Subcutaneous abdominal adipose tissue (tissue), 5 donors: Measurements from ENCODE around the gene NAGPA.

Source experiments
- H3K27ac ChIP-seq: one replicate; pipeline ENCODE4 v1.7.0; 2013; ENCODE audit warnings: low read depth, mild to moderate bottlenecking, inconsistent platforms, low read length, moderate library complexity
- H3K27me3 ChIP-seq, 5 donors: one replicate each; pipeline ENCODE4 v1.7.0; 2013; ENCODE audit warnings: low read length in 5 of 5, inconsistent platforms in 1 of 5; ENCODE audit not compliant: control insufficient read depth in 5 of 5, insufficient read depth in 4 of 5
- H3K36me3 ChIP-seq, 5 donors: one replicate each; pipeline ENCODE4 v1.7.0; 2013; ENCODE audit warnings: low read length in 5 of 5; ENCODE audit not compliant: control insufficient read depth in 5 of 5, insufficient read depth in 5 of 5
- H3K4me1 ChIP-seq, 5 donors: one replicate each; pipeline ENCODE4 v1.7.0; 2013; ENCODE audit warnings: low read length in 5 of 5, mild to moderate bottlenecking in 3 of 5, moderate library complexity in 1 of 5; ENCODE audit not compliant: control insufficient read depth in 5 of 5, insufficient read depth in 5 of 5
- H3K4me3 ChIP-seq, 5 donors: one replicate each; pipeline ENCODE4 v1.7.0; 2013; ENCODE audit warnings: low read length in 5 of 5, low read depth in 1 of 5
- H3K9ac ChIP-seq, 5 donors: one replicate each; pipeline ENCODE4 v1.7.0; 2013; ENCODE audit warnings: low read length in 5 of 5, mild to moderate bottlenecking in 4 of 5, moderate library complexity in 3 of 5
- H3K9me3 ChIP-seq, 5 donors: one replicate each; pipeline ENCODE4 v1.7.0; 2013; ENCODE audit warnings: low read length in 5 of 5; ENCODE audit not compliant: control insufficient read depth in 5 of 5
- donor health status: healthy.
- donor health status: healthy.
- donor health status: healthy.
- donor health status: healthy.
- donor health status: healthy.

Gene NAGPA

GRCh38 chr16:5006348-5007193 is 27.2 kb downstream of the NAGPA start:
- Histone ChIP-seq H3K4me3 (no peak overlapping the region), H3K36me3 (no peaks in the 10 kb centered on the region), H3K9me3 (no peaks in the 10 kb centered on the region), H3K4me1 (no peaks in the 10 kb centered on the region), H3K9ac (no peak overlapping the region), H3K27me3 (peaks cover 0 to 12% (median 8%) of the 10 kb centered on the region in 5 donors), H3K27ac (no peak overlapping the region)

- Histone ChIP-seq H3K27ac (no peak overlapping the region), H3K9ac (no peak overlapping the region), H3K4me1 (no peaks in the 10 kb centered on the region), H3K9me3 (no peaks in the 10 kb centered on the region), H3K27me3 (peaks cover 0 to 12% (median 8%) of the 10 kb centered on the region in 5 donors), H3K4me3 (no peak overlapping the region), H3K36me3 (no peaks in the 10 kb centered on the region)
Measured at GRCh38 chr16:5005916-5006315, 27.8 kb downstream of the NAGPA start.

GRCh38 chr16:5004311-5004710 is 29.4 kb downstream of the NAGPA start:
- no peak overlapping the region for H3K4me3 ChIP-seq
- no peak overlapping the region for H3K9ac ChIP-seq
- no peaks in the 10 kb centered on the region for H3K4me1 ChIP-seq
- H3K9me3 ChIP-seq, result no peaks in the 10 kb centered on the region
- H3K36me3 ChIP-seq, result no peaks in the 10 kb centered on the region
- H3K27ac ChIP-seq, result no peak overlapping the region
- H3K27me3 ChIP-seq, result peaks cover 0 to 8% (median 7%) of the 10 kb centered on the region in 5 donors

- H3K4me1 ChIP-seq, result no peaks in the 10 kb centered on the region
- H3K9me3 ChIP-seq, result no peaks in the 10 kb centered on the region
- H3K36me3 ChIP-seq, result no peaks in the 10 kb centered on the region
- peaks cover 0 to 7% (median 6%) of the 10 kb centered on the region in 5 donors for H3K27me3 ChIP-seq
- no peak overlapping the region for H3K9ac ChIP-seq
- no peak overlapping the region for H3K27ac ChIP-seq
- no peak overlapping the region for H3K4me3 ChIP-seq
Measured at GRCh38 chr16:5003828-5004227, 29.9 kb downstream of the NAGPA start.

GRCh38 chr16:5003211-5003610 is 30.5 kb downstream of the NAGPA start:
- Histone ChIP-seq H3K4me3 (no peak overlapping the region), H3K27me3 (peaks cover 0 to 7% (median 5%) of the 10 kb centered on the region in 5 donors), H3K4me1 (no peaks in the 10 kb centered on the region), H3K36me3 (no peaks in the 10 kb centered on the region), H3K9me3 (no peaks in the 10 kb centered on the region), H3K9ac (no peak overlapping the region), H3K27ac (no peak overlapping the region)

- Histone ChIP-seq H3K9ac (no peak overlapping the region), H3K36me3 (no peaks in the 10 kb centered on the region), H3K4me1 (no peaks in the 10 kb centered on the region), H3K27ac (no peak overlapping the region), H3K4me3 (no peak overlapping the region), H3K9me3 (no peaks in the 10 kb centered on the region), H3K27me3 (peaks cover 0 to 7% (median 5%) of the 10 kb centered on the region in 5 donors)
Measured at GRCh38 chr16:5002699-5003143, 31.0 kb downstream of the NAGPA start.

GRCh38 chr16:5001986-5002385 is 31.7 kb downstream of the NAGPA start:
- Histone ChIP-seq H3K4me3 (no peak overlapping the region), H3K27me3 (peaks cover 0 to 7% (median 5%) of the 10 kb centered on the region in 5 donors), H3K4me1 (no peaks in the 10 kb centered on the region), H3K9ac (no peak overlapping the region), H3K36me3 (no peaks in the 10 kb centered on the region), H3K27ac (no peak overlapping the region), H3K9me3 (no peaks in the 10 kb centered on the region)

GRCh38 chr16:5001571-5001970 is 32.2 kb downstream of the NAGPA start:
- Histone ChIP-seq H3K9me3 (no peaks in the 10 kb centered on the region), H3K27me3 (peaks cover 0 to 7% (median 5%) of the 10 kb centered on the region in 5 donors), H3K27ac (no peak overlapping the region), H3K9ac (no peak overlapping the region), H3K4me1 (no peaks in the 10 kb centered on the region), H3K36me3 (no peaks in the 10 kb centered on the region), H3K4me3 (no peak overlapping the region)

- Histone ChIP-seq H3K9ac (no peak overlapping the region), H3K27me3 (peaks cover 0 to 8% (median 5%) of the 10 kb centered on the region in 5 donors), H3K4me1 (no peaks in the 10 kb centered on the region), H3K36me3 (no peaks in the 10 kb centered on the region), H3K4me3 (no peak overlapping the region), H3K9me3 (no peaks in the 10 kb centered on the region), H3K27ac (no peak overlapping the region)
Measured at GRCh38 chr16:5000573-5001001, 33.1 kb downstream of the NAGPA start.

GRCh38 chr16:4994719-4995434 is 38.9 kb downstream of the NAGPA start:
- H3K27me3 ChIP-seq, result peaks cover 0 to 14% (median 9%) of the 10 kb centered on the region in 5 donors
- no peak overlapping the region for H3K9ac ChIP-seq
- H3K4me3 ChIP-seq, result no peak overlapping the region
- no peaks in the 10 kb centered on the region for H3K9me3 ChIP-seq
- H3K27ac ChIP-seq, result no peak overlapping the region
- H3K4me1 ChIP-seq, result no peaks in the 10 kb centered on the region
- no peaks in the 10 kb centered on the region for H3K36me3 ChIP-seq
